Osteocyte (in vitro differentiated cells): ENCODE measurements around the gene PLXNA4. TPM values are rescaled to one million over a fixed set of nuclear protein-coding genes. Genes with fewer than 3 reads are reported as not detected.

Experiments used
- DNase-seq: peaks from one replicate; pipeline ENCODE4 v3.0.0; 2021; ENCODE audit warnings: mixed read lengths; ENCODE audit not compliant: unreplicated experiment; ENCODE audit errors: extremely low spot score
- H3K27ac Mint-ChIP-seq: one replicate; pipeline ENCODE4 v1.8.0; 2021; ENCODE audit warnings: mild to moderate bottlenecking, mixed read lengths; ENCODE audit not compliant: unreplicated experiment
- H3K27me3 Mint-ChIP-seq: one replicate; pipeline ENCODE4 v1.8.0; 2021; ENCODE audit warnings: mixed read lengths; ENCODE audit not compliant: unreplicated experiment
- H3K36me3 Mint-ChIP-seq: one replicate; pipeline ENCODE4 v1.8.0; 2021; ENCODE audit warnings: mixed read lengths; ENCODE audit not compliant: unreplicated experiment
- H3K4me1 Mint-ChIP-seq: one replicate; pipeline ENCODE4 v1.8.0; 2021; ENCODE audit warnings: mixed read lengths; ENCODE audit not compliant: unreplicated experiment
- H3K4me3 Mint-ChIP-seq: one replicate; pipeline ENCODE4 v1.8.0; 2021; ENCODE audit warnings: mild to moderate bottlenecking, moderate library complexity, mixed read lengths; ENCODE audit not compliant: unreplicated experiment
- H3K9me3 Mint-ChIP-seq: one replicate; pipeline ENCODE4 v1.8.0; 2021; ENCODE audit warnings: mixed read lengths; ENCODE audit not compliant: unreplicated experiment
- CTCF ChIP-seq: fragments of 200-600 bp; sonication (generic); IDR thresholded peaks from 2 replicates; pipeline ENCODE4 v1.5.0; 2021; ENCODE audit warnings: antibody characterized with exemption, mild to moderate bottlenecking, moderate library complexity
- total RNA-seq: library from RNA; stranded (reverse); gene quantifications from 2 replicates; pipeline ENCODE4 v1.2.1, GENCODE V29; 2021

The PLXNA4 gene
- total RNA-seq, 1 donor from 2014 or later: 59.0 TPM

- peaks cover 44% of the 10 kb centered on the region for H3K36me3 Mint-ChIP-seq
- DNase-seq: no peak
- H3K27ac Mint-ChIP-seq: no peak overlapping the region
- peaks cover 4% of the 10 kb centered on the region for H3K27me3 Mint-ChIP-seq
- no peaks in the 10 kb centered on the region for H3K9me3 Mint-ChIP-seq
- TF ChIP-seq CTCF: no peak
- H3K4me3 Mint-ChIP-seq: no peak overlapping the region
- no peaks in the 10 kb centered on the region for H3K4me1 Mint-ChIP-seq
Observed at GRCh38 chr7:132150711-132151110, 425.6 kb downstream of the PLXNA4 start.

- Mint-ChIP-seq H3K36me3 (peaks cover 42% of the 10 kb centered on the region), H3K27ac (no peak overlapping the region), H3K4me1 (peaks cover 2% of the 10 kb centered on the region), H3K4me3 (no peak overlapping the region), H3K27me3 (peaks cover 4% of the 10 kb centered on the region), H3K9me3 (no peaks in the 10 kb centered on the region)
- no peak for TF ChIP-seq CTCF
- no peak for DNase-seq
Observed at GRCh38 chr7:132149436-132150304, 426.6 kb downstream of the PLXNA4 start.

- H3K4me1 Mint-ChIP-seq: peaks cover 2% of the 10 kb centered on the region
- H3K27me3 Mint-ChIP-seq: peaks cover 4% of the 10 kb centered on the region
- no peak overlapping the region for H3K27ac Mint-ChIP-seq
- DNase-seq: no peak
- H3K36me3 Mint-ChIP-seq: peaks cover 47% of the 10 kb centered on the region
- no peak for TF ChIP-seq CTCF
- no peak overlapping the region for H3K4me3 Mint-ChIP-seq
- no peaks in the 10 kb centered on the region for H3K9me3 Mint-ChIP-seq
Observed at GRCh38 chr7:132148876-132149275, 427.4 kb downstream of the PLXNA4 start.

GRCh38 chr7:132145466-132145865 lies 430.8 kb downstream of the PLXNA4 start:
- peak; percentile 7 for TF ChIP-seq CTCF
- no peak overlapping the region for H3K4me3 Mint-ChIP-seq
- peaks cover 46% of the 10 kb centered on the region for H3K36me3 Mint-ChIP-seq
- H3K27me3 Mint-ChIP-seq: no peaks in the 10 kb centered on the region
- H3K9me3 Mint-ChIP-seq: no peaks in the 10 kb centered on the region
- peaks cover 9% of the 10 kb centered on the region for H3K4me1 Mint-ChIP-seq
- no peak overlapping the region for H3K27ac Mint-ChIP-seq
- no peak for DNase-seq

GRCh38 chr7:132145063-132145462 lies 431.2 kb downstream of the PLXNA4 start:
- Mint-ChIP-seq H3K36me3 (peaks cover 46% of the 10 kb centered on the region), H3K4me1 (peaks cover 9% of the 10 kb centered on the region), H3K27me3 (no peaks in the 10 kb centered on the region), H3K27ac (no peak overlapping the region), H3K4me3 (no peak overlapping the region), H3K9me3 (no peaks in the 10 kb centered on the region)
- TF ChIP-seq CTCF: no peak
- DNase-seq: no peak
